SHP77 (cell line): ENCODE data around the gene TECRL.

Experiments
- DNase-seq, 2 experiments: peaks; one replicate each; lab custom pipeline; 2025; lab: John Stamatoyannopoulos, UW

Gene TECRL

DNA sequence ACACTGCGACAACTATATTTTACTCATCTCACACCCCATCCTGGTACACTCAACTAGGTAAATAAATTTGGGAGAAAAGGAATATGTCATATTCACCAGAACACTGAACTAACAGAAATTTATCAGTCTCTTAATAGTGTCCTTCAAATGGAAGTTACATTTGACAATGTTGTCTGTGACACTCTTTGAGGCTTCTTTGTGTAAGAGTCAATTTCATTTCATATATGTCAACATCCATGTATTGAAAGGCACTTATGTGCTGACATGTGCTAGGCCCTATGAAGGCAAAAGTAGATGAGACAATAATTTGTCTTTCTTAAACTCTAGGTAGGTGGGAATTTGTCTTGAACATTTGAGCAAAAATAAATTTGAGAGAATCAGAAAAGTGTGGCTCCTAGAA, 82.0 kb downstream of the TECRL start:
- no peak for DNase-seq

DNA sequence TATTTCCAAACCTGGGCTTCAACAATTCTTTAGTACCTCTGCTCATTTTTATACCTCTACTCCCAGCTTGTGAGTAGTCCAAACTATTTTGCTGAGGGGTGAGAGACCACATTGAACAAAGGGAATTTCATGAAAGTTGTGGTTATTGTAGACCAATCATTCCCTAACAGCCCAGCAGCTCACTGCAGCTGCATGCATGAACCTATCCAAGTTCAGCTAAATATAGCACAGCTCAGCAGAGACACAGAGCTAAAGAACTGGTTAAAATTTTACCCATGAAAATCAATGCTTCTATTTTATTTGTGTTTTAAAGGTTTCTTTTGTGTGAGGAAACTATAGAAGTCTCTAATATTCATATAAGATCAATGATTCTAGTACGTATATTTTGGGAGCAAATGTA, 82.7 kb downstream of the TECRL start:
- no peak for DNase-seq

DNA sequence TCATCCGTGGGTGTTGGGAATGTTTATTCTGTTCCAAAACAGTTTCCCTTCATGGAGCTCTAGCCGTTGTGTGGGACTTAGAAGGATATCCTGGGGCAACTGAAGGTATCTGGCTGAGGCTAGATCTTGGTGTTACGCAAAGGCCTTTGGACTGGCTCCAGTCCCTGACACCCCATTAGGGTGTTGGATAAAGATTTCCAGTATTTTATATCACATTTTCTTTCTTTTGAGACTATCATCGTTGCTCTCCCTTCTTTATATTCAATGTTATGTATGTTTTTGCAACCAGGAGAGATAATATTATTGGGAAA, 103.0 kb downstream of the TECRL start:
- DNase-seq: no peak

DNA sequence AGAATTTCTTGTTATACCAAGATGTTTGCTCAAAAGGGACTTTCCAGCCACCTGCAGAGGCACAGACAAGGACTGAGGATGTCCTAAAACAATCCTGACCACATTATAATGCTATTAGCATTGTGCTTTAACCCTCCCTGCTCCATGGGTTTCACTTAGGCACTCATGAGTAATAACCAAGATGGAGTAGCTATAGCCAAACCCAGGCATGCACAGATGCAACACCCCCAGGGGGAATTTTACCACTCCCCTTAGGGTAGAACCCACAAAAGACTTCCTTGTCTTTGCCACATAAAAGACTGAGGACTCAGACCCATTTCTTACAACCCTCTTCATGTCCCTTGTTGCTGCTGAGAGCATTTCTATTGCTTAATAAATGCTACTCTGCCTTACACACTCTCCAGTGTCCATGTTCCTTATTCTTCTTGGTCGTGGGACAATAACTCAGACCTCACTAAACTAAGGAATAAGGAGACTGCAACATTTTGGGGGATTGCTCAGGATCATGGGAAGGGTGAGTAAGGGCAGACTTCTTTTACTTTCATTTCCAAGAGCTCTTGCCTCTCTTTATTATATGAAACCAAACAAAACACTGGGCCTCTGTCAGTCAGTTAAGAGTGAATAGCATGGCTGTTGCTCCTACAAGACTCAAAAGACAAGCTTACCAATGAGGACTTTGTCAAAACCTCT, 103.5 kb downstream of the TECRL start:
- no peak for DNase-seq

DNA sequence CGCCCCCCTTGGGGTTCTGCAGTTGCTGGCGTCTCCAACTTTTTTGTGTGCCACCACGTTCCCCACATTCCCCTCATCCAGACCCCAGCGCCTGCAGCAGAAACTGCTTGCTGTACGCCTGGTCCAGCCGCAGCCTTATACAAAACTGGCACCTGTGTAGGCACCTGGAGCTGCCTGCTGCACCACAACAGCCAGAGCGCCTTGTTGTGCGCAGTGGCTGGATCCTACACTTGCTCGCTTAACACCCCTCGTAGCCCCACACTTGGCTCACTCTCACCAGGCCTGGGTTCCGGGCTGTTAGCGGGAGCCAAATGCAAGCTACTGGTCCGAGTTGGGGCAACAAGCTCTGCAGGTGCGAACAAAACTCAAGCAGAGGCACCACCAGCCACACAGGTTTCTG, 136.8 kb downstream of the TECRL start:
- DNase-seq: peak in 1 of 2 experiments; percentile 14

DNA sequence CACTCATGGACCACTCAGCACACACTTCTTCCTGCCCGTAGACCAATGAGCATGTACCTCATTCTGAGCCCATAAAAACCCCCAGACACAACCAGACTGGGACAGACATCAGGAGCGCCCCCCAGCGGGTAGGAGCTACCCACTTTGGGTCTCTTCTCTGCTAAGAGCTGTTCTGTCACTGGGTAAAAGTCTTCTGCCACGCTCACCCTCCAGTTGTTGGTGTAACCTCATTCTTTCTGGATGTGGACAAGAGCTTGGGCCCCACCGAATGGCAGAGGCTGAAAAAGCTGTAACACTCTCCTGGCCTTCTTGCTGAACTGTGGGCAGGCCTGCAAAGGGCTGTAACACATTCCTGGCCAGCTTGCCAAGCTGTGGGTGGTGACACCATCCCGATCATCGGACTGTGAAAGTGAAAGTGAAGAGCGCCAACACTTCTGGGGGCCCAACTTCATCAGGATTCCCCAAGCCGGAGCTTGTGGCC, 137.6 kb downstream of the TECRL start:
- DNase-seq: peak; percentile 28 to 60

DNA sequence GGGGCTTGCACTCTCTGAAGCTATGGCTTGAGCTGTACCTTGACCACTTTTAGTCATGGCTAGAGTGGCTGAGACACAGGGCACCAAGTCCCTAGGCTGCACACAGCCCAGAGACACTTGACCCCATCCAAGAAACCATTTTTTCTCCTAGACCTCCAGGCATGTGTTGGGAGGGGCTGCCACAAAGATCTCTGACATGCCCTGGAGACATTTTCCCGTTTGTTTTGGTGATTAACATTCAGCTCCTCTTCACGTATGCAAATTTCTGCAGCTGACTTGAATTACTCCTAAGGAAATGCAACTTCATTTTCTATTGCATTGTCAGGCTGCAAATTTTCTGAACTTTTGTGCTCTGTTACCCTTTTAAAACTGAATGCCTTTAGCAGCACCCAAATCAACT, 142.6 kb downstream of the TECRL start:
- DNase-seq: no peak

DNA sequence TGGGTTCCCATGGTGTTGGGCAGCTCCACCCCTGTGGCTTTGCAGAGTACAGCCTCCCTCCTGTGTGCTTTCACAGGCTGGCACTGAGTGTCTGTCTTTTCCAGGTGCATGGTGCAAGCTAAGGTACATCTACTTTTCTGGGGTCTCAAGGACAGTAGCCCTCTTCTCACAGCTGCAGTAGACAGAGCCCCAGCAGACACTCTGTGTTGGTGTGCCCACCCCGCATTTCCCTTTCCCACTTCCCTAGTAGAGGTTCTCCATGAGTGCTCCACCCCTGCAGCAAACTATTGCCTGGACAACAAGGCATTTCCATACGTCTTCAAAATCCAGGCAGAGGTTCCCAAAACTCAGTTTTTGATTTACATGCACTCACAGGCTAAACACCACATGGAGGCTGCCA, 143.0 kb downstream of the TECRL start:
- DNase-seq: no peak

DNA sequence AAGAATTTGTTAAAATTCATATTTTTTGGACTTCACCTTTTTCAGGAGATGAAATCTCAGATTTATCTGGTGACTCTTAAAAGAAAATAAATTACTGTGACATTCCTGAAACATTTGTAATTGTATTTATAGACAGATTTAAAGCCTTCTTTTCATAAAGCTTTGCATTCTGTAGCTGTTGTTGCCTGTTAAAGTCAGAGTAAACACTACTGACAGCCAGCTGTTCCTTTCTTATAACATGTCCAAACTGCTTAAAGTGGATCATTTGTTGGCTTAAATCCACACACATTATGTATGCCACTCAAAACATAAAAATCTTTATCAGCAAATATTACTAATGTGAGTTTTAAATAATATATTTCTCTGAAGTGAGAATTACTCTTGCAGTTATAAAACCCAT, 157.5 kb downstream of the TECRL start:
- no peak for DNase-seq

DNA sequence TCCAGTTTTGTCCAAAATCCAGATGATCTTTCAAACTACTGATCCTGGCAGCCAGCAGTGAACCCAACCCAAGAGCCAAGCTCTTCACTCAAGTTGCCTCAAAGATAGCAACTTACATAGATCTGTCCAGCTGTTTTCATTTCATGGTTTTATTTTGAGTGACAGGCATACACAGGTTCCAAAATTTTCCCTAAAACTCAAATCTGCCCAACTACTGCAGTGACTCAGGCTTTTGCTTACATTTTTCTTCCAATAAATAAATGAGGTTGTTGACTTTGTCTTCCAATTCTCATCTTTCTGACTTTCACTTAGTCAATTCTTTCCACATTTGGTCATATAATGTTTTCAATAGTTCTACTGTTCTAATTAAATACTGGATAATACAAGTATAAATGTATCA, 158.8 kb downstream of the TECRL start:
- no peak for DNase-seq

DNA sequence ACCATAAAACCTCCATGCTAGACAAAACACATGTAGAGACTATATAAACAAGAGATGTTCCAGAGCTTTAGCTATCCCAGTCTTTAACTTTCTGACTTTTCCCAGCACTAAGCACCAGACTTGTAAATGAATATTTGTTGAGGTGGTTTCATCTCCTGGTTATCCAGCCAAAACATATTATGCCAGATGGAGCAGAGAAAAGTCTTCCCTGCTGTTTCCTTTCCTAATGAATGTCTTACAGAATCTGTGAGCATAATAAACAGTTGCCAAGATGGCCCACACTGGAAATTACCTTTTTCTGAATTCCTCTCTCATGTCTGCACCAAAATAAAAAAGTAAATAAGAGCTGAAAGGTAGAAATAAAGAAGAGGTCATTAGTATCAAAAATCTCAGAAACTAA, 159.2 kb downstream of the TECRL start:
- no peak for DNase-seq

DNA sequence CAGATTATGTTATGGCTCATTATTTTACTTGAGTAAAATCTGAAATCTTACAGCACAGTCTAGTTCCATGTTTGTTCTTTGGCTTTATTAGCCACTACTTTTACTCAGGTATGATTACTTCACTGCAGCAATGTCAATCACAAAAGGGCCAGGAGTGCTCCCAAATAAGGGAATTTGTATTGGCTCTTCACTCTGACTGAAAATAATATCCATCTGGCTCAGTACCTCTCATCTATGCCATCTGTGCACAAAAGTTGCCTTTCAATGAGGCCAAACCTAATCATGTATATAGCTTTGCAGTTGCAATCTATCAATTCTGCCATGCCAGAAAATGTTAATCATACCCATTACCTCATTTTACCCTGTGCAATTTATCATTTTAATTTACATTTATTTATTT, 161.1 kb downstream of the TECRL start:
- no peak for DNase-seq

DNA sequence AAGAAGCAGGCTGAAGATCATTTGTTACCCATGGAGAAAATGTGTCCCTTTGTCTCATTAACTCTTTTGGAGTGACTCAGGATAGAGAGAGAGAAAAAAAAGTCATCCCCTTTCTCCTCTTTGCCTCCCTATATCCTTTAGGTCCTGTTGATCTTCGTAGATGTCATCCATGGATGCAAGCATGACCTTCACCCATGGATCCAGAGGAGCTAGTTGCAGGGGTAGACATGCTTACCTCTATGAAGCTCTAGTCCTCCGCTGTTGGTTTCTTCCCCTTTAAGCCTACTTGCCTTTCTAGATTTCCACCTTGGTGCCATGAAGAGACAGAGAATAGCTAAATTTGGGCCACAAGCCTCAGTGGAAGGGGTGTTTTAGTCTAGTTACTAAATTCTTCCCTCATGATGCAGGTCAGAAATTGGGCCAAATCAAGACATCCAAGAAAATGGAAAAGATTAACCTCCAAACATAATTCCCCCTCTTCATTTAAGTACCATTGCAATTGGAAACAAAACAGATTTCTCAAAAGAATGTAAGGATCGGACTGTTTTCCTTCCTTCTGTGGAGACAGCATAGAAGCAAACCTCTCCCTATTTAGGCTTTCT, 178.4 kb downstream of the TECRL start:
- no peak for DNase-seq
